Astrocyte (in vitro differentiated cells and primary cell): ENCODE data around the gene CNTN2. TPM values are rescaled to one million over a fixed set of nuclear protein-coding genes. Genes with fewer than 3 reads are reported as not detected.

Experiments
- DNase-seq: peaks from one replicate; pipeline ENCODE4 v3.0.0-alpha.2; 2010; ENCODE audit warnings: low read depth
- FAIRE-seq: peaks from 2 replicates; lab custom pipeline; 2011; peaks lifted over from hg19 to GRCh38; lab: Jason Lieb, UNC
- H2AFZ ChIP-seq: 2 replicates; pipeline ENCODE4 v1.6.0; 2012; ENCODE audit warnings: low read depth, low read length, inconsistent platforms
- H3K27ac ChIP-seq: 2 replicates; pipeline ENCODE4 v1.5.1; 2011; ENCODE audit warnings: low read depth, low read length, inconsistent platforms
- H3K27me3 ChIP-seq: 2 replicates; pipeline ENCODE4 v1.6.0; 2011; ENCODE audit warnings: low read length, inconsistent platforms; ENCODE audit not compliant: insufficient read depth
- H3K36me3 ChIP-seq: 2 replicates; pipeline ENCODE4 v1.5.1; 2011; ENCODE audit warnings: low read length, inconsistent platforms; ENCODE audit not compliant: insufficient read depth
- H3K4me1 ChIP-seq: 2 replicates; pipeline ENCODE4 v1.5.1; 2011; ENCODE audit warnings: low read length, inconsistent platforms; ENCODE audit not compliant: insufficient read depth
- H3K4me2 ChIP-seq: 2 replicates; pipeline ENCODE4 v1.6.0; 2012; ENCODE audit warnings: low read length, inconsistent platforms
- H3K4me3 ChIP-seq: 2 replicates; pipeline ENCODE4 v1.5.1; 2011; ENCODE audit warnings: low read depth, mild to moderate bottlenecking, low read length, inconsistent platforms; ENCODE audit not compliant: insufficient read depth
- H3K79me2 ChIP-seq: 2 replicates; pipeline ENCODE4 v1.6.0; 2012; ENCODE audit warnings: mild to moderate bottlenecking, low read length, inconsistent platforms; ENCODE audit not compliant: insufficient read depth
- H3K9ac ChIP-seq: 2 replicates; pipeline ENCODE4 v1.6.0; 2012; ENCODE audit warnings: mild to moderate bottlenecking, low read length, inconsistent platforms
- H3K9me3 ChIP-seq: 2 replicates; pipeline ENCODE4 v1.5.1; 2012; ENCODE audit warnings: low read depth, mild to moderate bottlenecking, low read length, inconsistent platforms; ENCODE audit not compliant: insufficient read depth
- H4K20me1 ChIP-seq: 2 replicates; pipeline ENCODE4 v1.6.0; 2012; ENCODE audit warnings: low read length, inconsistent platforms; ENCODE audit not compliant: insufficient read depth
- H3K27ac Mint-ChIP-seq: one replicate; pipeline ENCODE4 v1.8.0; 2021; ENCODE audit warnings: mild to moderate bottlenecking, mixed read lengths; ENCODE audit not compliant: unreplicated experiment
- H3K27me3 Mint-ChIP-seq: one replicate; pipeline ENCODE4 v1.8.0; 2021; ENCODE audit warnings: low read depth, mixed read lengths; ENCODE audit not compliant: unreplicated experiment
- H3K36me3 Mint-ChIP-seq: one replicate; pipeline ENCODE4 v1.8.0; 2021; ENCODE audit warnings: low read depth, mixed read lengths; ENCODE audit not compliant: unreplicated experiment
- H3K4me1 Mint-ChIP-seq: one replicate; pipeline ENCODE4 v1.8.0; 2021; ENCODE audit warnings: low read depth, mixed read lengths; ENCODE audit not compliant: unreplicated experiment
- H3K4me3 Mint-ChIP-seq: one replicate; pipeline ENCODE4 v1.8.0; 2021; ENCODE audit warnings: mild to moderate bottlenecking, moderate library complexity, mixed read lengths; ENCODE audit not compliant: unreplicated experiment
- H3K9me3 Mint-ChIP-seq: one replicate; pipeline ENCODE4 v1.8.0; 2021; ENCODE audit warnings: mild to moderate bottlenecking, mixed read lengths; ENCODE audit not compliant: unreplicated experiment
- CTCF ChIP-seq: IDR thresholded peaks from 2 replicates; pipeline ENCODE4 v1.5.1; 2011; ENCODE audit warnings: low read depth, mild to moderate bottlenecking, inconsistent platforms, low read length, moderate library complexity; ENCODE audit not compliant: insufficient read depth
- EZH2 ChIP-seq: IDR thresholded peaks from 2 replicates; pipeline ENCODE4 v1.6.1; 2012; ENCODE audit warnings: mild to moderate bottlenecking, low read length, inconsistent platforms; ENCODE audit not compliant: insufficient read depth
- total RNA-seq: library from RNA; stranded (reverse); gene quantifications from 2 replicates; pipeline ENCODE4 v1.2.1, GENCODE V29; 2021

Gene CNTN2
- total RNA-seq, 1 donor from 2014 or later = 0.23 TPM

GRCh38 chr1:205098242-205098641, 55.2 kb downstream of the CNTN2 start:
- no peaks in the 10 kb centered on the region for H4K20me1 ChIP-seq
- Mint-ChIP-seq H3K4me3 (no peak overlapping the region), H3K9me3 (no peaks in the 10 kb centered on the region), H3K27me3 (no peaks in the 10 kb centered on the region), H3K27ac (no peak overlapping the region), H3K4me1 (no peaks in the 10 kb centered on the region), H3K36me3 (peaks cover 12% of the 10 kb centered on the region)
- DNase-seq (no peak), FAIRE-seq (no peak)
- no peaks in the 10 kb centered on the region for H3K4me1 ChIP-seq
- H3K36me3 ChIP-seq = peaks cover 62% of the 10 kb centered on the region
- no peaks in the 10 kb centered on the region for H3K27me3 ChIP-seq
- no peak overlapping the region for H3K4me3 ChIP-seq
- no peaks in the 10 kb centered on the region for H3K9me3 ChIP-seq
- no peak overlapping the region for H3K4me2 ChIP-seq
- TF ChIP-seq EZH2 (no peak), CTCF (no peak)
- H3K79me2 ChIP-seq = no peaks in the 10 kb centered on the region
- no peak overlapping the region for H2AFZ ChIP-seq
- H3K27ac ChIP-seq = no peak overlapping the region
- no peak overlapping the region for H3K9ac ChIP-seq

- no peaks in the 10 kb centered on the region for H3K9me3 ChIP-seq
- peaks cover 52% of the 10 kb centered on the region for H3K36me3 ChIP-seq
- no peak overlapping the region for H3K4me3 ChIP-seq
- Mint-ChIP-seq H3K36me3 (peaks cover 12% of the 10 kb centered on the region), H3K4me3 (no peak overlapping the region), H3K27me3 (no peaks in the 10 kb centered on the region), H3K4me1 (no peaks in the 10 kb centered on the region), H3K27ac (no peak overlapping the region), H3K9me3 (no peaks in the 10 kb centered on the region)
- H3K27me3 ChIP-seq = no peaks in the 10 kb centered on the region
- no peak overlapping the region for H3K4me2 ChIP-seq
- H2AFZ ChIP-seq = no peak overlapping the region
- DNase-seq = no peak
- TF ChIP-seq CTCF (no peak), EZH2 (no peak)
- H3K79me2 ChIP-seq = peaks cover 7% of the 10 kb centered on the region
- no peak overlapping the region for H3K9ac ChIP-seq
- FAIRE-seq = no peak
- H4K20me1 ChIP-seq = peaks cover 6% of the 10 kb centered on the region
- no peak overlapping the region for H3K27ac ChIP-seq
- H3K4me1 ChIP-seq = no peaks in the 10 kb centered on the region
Observed at GRCh38 chr1:205102404-205102803, 59.4 kb downstream of the CNTN2 start.

- peaks cover 3% of the 10 kb centered on the region for H3K36me3 Mint-ChIP-seq
- FAIRE-seq = no peak
Observed at GRCh38 chr1:205107327-205107726, 64.3 kb downstream of the CNTN2 start.

More at GRCh38 chr1:205107327-205107726, 64.3 kb downstream of the CNTN2 start:
- no peak overlapping the region for H3K9ac ChIP-seq
- no peak overlapping the region for H2AFZ ChIP-seq
- no peaks in the 10 kb centered on the region for H3K4me1 ChIP-seq
- no peak for TF ChIP-seq CTCF
- no peak for TF ChIP-seq EZH2
- no peak overlapping the region for H3K4me3 ChIP-seq
- H3K27me3 ChIP-seq = no peaks in the 10 kb centered on the region
- Mint-ChIP-seq H3K9me3 (no peaks in the 10 kb centered on the region), H3K4me1 (no peaks in the 10 kb centered on the region), H3K4me3 (no peak overlapping the region), H3K27me3 (no peaks in the 10 kb centered on the region), H3K27ac (no peak overlapping the region)
- no peak for DNase-seq
- no peak overlapping the region for H3K4me2 ChIP-seq
- H3K27ac ChIP-seq = no peak overlapping the region
- H3K36me3 ChIP-seq = peaks cover 28% of the 10 kb centered on the region
- no peaks in the 10 kb centered on the region for H3K9me3 ChIP-seq
- H3K79me2 ChIP-seq = peaks cover 7% of the 10 kb centered on the region
- peaks cover 21% of the 10 kb centered on the region for H4K20me1 ChIP-seq
